ENCODE data around the gene VPS16. TPM values are rescaled to one million over a fixed set of nuclear protein-coding genes. Genes with fewer than 3 reads are reported as not detected.

Gene VPS16
- total RNA-seq, result 100 to 1,000 TPM; 108 to 118 (median 109) TPM
- 71.5 TPM for total RNA-seq (2013)

- Histone ChIP-seq H3K9me3 (ENCODE audit: control insufficient read depth, insufficient read depth, low read length) (no peaks in the 10 kb centered on the region), H3K27ac (ENCODE audit: low read length) (peak within 1 kb of the TSS; percentile 81), H3K4me1 (ENCODE audit: control insufficient read depth, insufficient read depth, low read length) (peaks cover 26% of the 10 kb centered on the region), H3K4me3 (ENCODE audit: low read length) (peak within 1 kb of the TSS; percentile 83), H3K27me3 (ENCODE audit: control insufficient read depth, insufficient read depth, low read length) (no peaks in the 10 kb centered on the region), H3K36me3 (ENCODE audit: control insufficient read depth, insufficient read depth, low read length) (peaks cover 7% of the 10 kb centered on the region)
- Mint-ChIP-seq H3K27me3 (ENCODE audit: low read depth in 2 of 2) (no peaks in the 10 kb centered on the region), H3K9me3 (no peaks in the 10 kb centered on the region), H3K36me3 (no peaks in the 10 kb centered on the region), H3K27ac (peak within 1 kb of the TSS; percentile 81 to 95), H3K4me3 (peak within 1 kb of the TSS; percentile 94), H3K4me1 (peaks cover 30 to 55% of the 10 kb centered on the region in 2 donors)
- intact Hi-C loops (cut with micrococcal nuclease), result loop anchor here (1.0 to 2.0 kb wide), 2 partner anchors 12 to 32 kb away; partner anchors contain the start of gene PTPRA
- TF ChIP-seq CTCF (IDR thresholded peaks at IDR 0.05), result no peak
- ATAC-seq (peak; percentile 95 to 97 (median 96)), DNase-seq (peak; percentile 90 to 94)
- 5% methylated on average over 98 of the region's 98 CpGs for WGBS (ENCODE audit: insufficient coverage)
Observed at GRCh38 chr20:2840138-2840966, at the start of gene VPS16, which contains the start of gene PCED1A. Gene VPS16, plus strand, starts transcription at chr20:2840745. Its CDS starts 30 bp downstream, at chr20:2840775. Gene PCED1A, minus strand, starts transcription at chr20:2840655. Its CDS starts 743 bp downstream, at chr20:2839912.

GRCh38 chr20:2793471-2793870 lies 47.1 kb upstream of the VPS16 start:
- Histone ChIP-seq H3K4me3 (ENCODE audit: low read length) (no peak overlapping the region), H3K36me3 (ENCODE audit: control insufficient read depth, insufficient read depth, low read length) (no peaks in the 10 kb centered on the region), H3K9me3 (ENCODE audit: control insufficient read depth, insufficient read depth, low read length) (no peaks in the 10 kb centered on the region), H3K27me3 (ENCODE audit: control insufficient read depth, insufficient read depth, low read length) (no peaks in the 10 kb centered on the region), H3K4me1 (ENCODE audit: control insufficient read depth, insufficient read depth, low read length) (no peaks in the 10 kb centered on the region), H3K27ac (ENCODE audit: low read length) (no peak overlapping the region)
- H3K27me3 Mint-ChIP-seq (ENCODE audit: low read depth in 2 of 2), result peaks cover 13% of the 10 kb centered on the region in 2 donors
- no peaks in the 10 kb centered on the region for H3K36me3 Mint-ChIP-seq
- DNase-seq (no peak), ATAC-seq (no peak)
- TF ChIP-seq CTCF (IDR thresholded peaks at IDR 0.05), result no peak
- H3K4me3 Mint-ChIP-seq, result no peak overlapping the region
- intact Hi-C loops (cut with micrococcal nuclease), result no loop called here
- no peaks in the 10 kb centered on the region for H3K9me3 Mint-ChIP-seq
- H3K4me1 Mint-ChIP-seq, result no peaks in the 10 kb centered on the region
- no peak overlapping the region for H3K27ac Mint-ChIP-seq
- 94% methylated on average over 6 of the region's 6 CpGs for WGBS (ENCODE audit: insufficient coverage)

GRCh38 chr20:2794202-2794748 lies 46.3 kb upstream of the VPS16 start:
- peaks cover 4 to 5% of the 10 kb centered on the region in 2 donors for H3K4me1 Mint-ChIP-seq
- peaks cover 14 to 18% of the 10 kb centered on the region in 2 donors for H3K27me3 Mint-ChIP-seq (ENCODE audit: low read depth in 2 of 2)
- no peak for ATAC-seq

More at GRCh38 chr20:2794202-2794748, 46.3 kb upstream of the VPS16 start:
- Mint-ChIP-seq H3K36me3 (no peaks in the 10 kb centered on the region), H3K4me3 (no peak overlapping the region), H3K27ac (no peak overlapping the region), H3K9me3 (no peaks in the 10 kb centered on the region)
- Histone ChIP-seq H3K36me3 (ENCODE audit: control insufficient read depth, insufficient read depth, low read length) (no peaks in the 10 kb centered on the region), H3K27me3 (ENCODE audit: control insufficient read depth, insufficient read depth, low read length) (peaks cover 4% of the 10 kb centered on the region), H3K4me1 (ENCODE audit: control insufficient read depth, insufficient read depth, low read length) (no peaks in the 10 kb centered on the region), H3K27ac (ENCODE audit: low read length) (no peak overlapping the region), H3K4me3 (ENCODE audit: low read length) (no peak overlapping the region), H3K9me3 (ENCODE audit: control insufficient read depth, insufficient read depth, low read length) (no peaks in the 10 kb centered on the region)
- WGBS (ENCODE audit: insufficient coverage), result 91% methylated on average over 23 of the region's 23 CpGs
- intact Hi-C loops (cut with micrococcal nuclease), result no loop called here
- TF ChIP-seq CTCF (IDR thresholded peaks at IDR 0.05), result no peak
- DNase-seq, result no peak
